SK-N-SH (cell line): ENCODE measurements around the gene PRELID3B. TPM values are rescaled to one million over a fixed set of nuclear protein-coding genes. Genes with fewer than 3 reads are reported as not detected.

ENCODE experiments used
- CTCF ChIA-PET: fragments of 300-600, 350-600 bp; formaldehyde crosslinking; extraction: SDS; loops from one replicate; lab custom pipeline; 2021; lab: Yijun Ruan, JAX
- POLR2A ChIA-PET: fragments of 350-600 bp; sonication (Branson Sonifier 250); formaldehyde crosslinking; extraction: SDS; loops from one replicate; lab custom pipeline; 2020; ENCODE audit warnings: antibody characterized with exemption, inconsistent platforms; lab: Yijun Ruan, JAX
- DNase-seq: peaks from one replicate; pipeline ENCODE4 v3.0.0; 2012
- H2AFZ ChIP-seq: fragments of 200-600 bp; sonication (generic); 2 replicates; pipeline ENCODE4 v1.8.1; 2016; ENCODE audit warnings: antibody characterized with exemption, mild to moderate bottlenecking, low read depth
- H3F3A ChIP-seq: fragments of 200-600 bp; sonication (generic); replicated peaks from 2 replicates; pipeline ENCODE3; 2016; ENCODE audit warnings: antibody characterized with exemption, mild to moderate bottlenecking; ENCODE audit not compliant: insufficient read depth
- H3K27ac ChIP-seq, 2 experiments: fragments of 200-500 bp in 1 of 2; fragments of 200-600 bp in 1 of 2; sonication (Bioruptor generic) in 1 of 2; sonication (generic), shearing (Covaris generic) in 1 of 2; 2 replicates each; pipeline versions ENCODE4 v1.5.1 to v1.6.1; 2014 to 2016; ENCODE audit warnings: low read depth in 2 of 2, inconsistent platforms in 1 of 2, low read length in 1 of 2, mild to moderate bottlenecking in 1 of 2, mixed read lengths in 1 of 2
- H3K27me3 ChIP-seq: fragments of 200-600 bp; sonication (generic), shearing (Covaris generic); 2 replicates; pipeline ENCODE4 v1.6.1; 2016; ENCODE audit warnings: mixed run types; ENCODE audit not compliant: insufficient read depth
- H3K36me3 ChIP-seq, 2 experiments: fragments of 200-500 bp in 1 of 2; fragments of 200-600 bp in 1 of 2; sonication (Bioruptor generic) in 1 of 2; sonication (generic) in 1 of 2; replicated peaks in 1 of 2; 2 replicates each; pipeline versions ENCODE3 to v1.5.1; 2014 to 2016; ENCODE audit warnings: low read length in 1 of 2, mild to moderate bottlenecking in 1 of 2; ENCODE audit not compliant: insufficient read depth in 2 of 2, control insufficient read depth in 1 of 2
- H3K4me1 ChIP-seq, 2 experiments: fragments of 200-500 bp in 1 of 2; fragments of 200-600 bp in 1 of 2; sonication (Bioruptor generic) in 1 of 2; sonication (generic), shearing (Covaris generic) in 1 of 2; 2 replicates each; pipeline versions ENCODE4 v1.5.1 to v1.6.1; 2014 to 2016; ENCODE audit warnings: low read depth in 1 of 2, low read length in 1 of 2, mixed run types in 1 of 2; ENCODE audit not compliant: insufficient read depth in 2 of 2, control insufficient read depth in 1 of 2
- H3K4me2 ChIP-seq: fragments of 200-600 bp; sonication (generic), shearing (Covaris generic); 2 replicates; pipeline ENCODE4 v1.6.1; 2017; ENCODE audit warnings: mixed run types
- H3K4me3 ChIP-seq, 2 experiments: fragments of 200-500 bp in 1 of 2; fragments of 200-600 bp in 1 of 2; sonication (Bioruptor generic) in 1 of 2; sonication (generic), shearing (Covaris generic) in 1 of 2; 2 replicates each; pipeline versions ENCODE4 v1.5.1 to v1.8.1; 2014 to 2016; ENCODE audit warnings: low read depth in 2 of 2, inconsistent platforms in 1 of 2, low read length in 1 of 2, mild to moderate bottlenecking in 1 of 2, mixed read lengths in 1 of 2, moderate library complexity in 1 of 2
- H3K79me2 ChIP-seq: fragments of 200-600 bp; sonication (generic); 2 replicates; pipeline ENCODE4 v1.8.1; 2017; ENCODE audit warnings: mild to moderate bottlenecking; ENCODE audit not compliant: insufficient read depth
- H3K9ac ChIP-seq: fragments of 200-600 bp; sonication (generic); 2 replicates; pipeline ENCODE4 v1.6.1; 2017; ENCODE audit warnings: mixed run types
- H3K9me2 ChIP-seq: fragments of 200-600 bp; sonication (generic); 2 replicates; pipeline ENCODE4 v1.6.1; 2017; ENCODE audit warnings: mixed run types
- H3K9me3 ChIP-seq: fragments of 200-600 bp; sonication (generic); 2 replicates; pipeline ENCODE4 v1.6.1; 2017; ENCODE audit warnings: mixed run types, mild to moderate bottlenecking, moderate library complexity
- H4K20me1 ChIP-seq: fragments of 200-600 bp; sonication (generic); 2 replicates; pipeline ENCODE4 v1.6.1; 2017; ENCODE audit warnings: mild to moderate bottlenecking, mixed run types; ENCODE audit not compliant: insufficient read depth
- FOSL2 ChIP-seq: IDR thresholded peaks from 2 replicates; pipeline ENCODE4 v1.4.0; 2012; ENCODE audit warnings: low read depth, mild to moderate bottlenecking, moderate library complexity, borderline replicate concordance
- FOXJ3 ChIP-seq: sonication (generic); formaldehyde crosslinking; IDR thresholded peaks from 2 replicates; pipeline ENCODE4 v1.5.1; 2020; ENCODE audit warnings: mild to moderate bottlenecking, missing genetic modification reagents
- GATA2 ChIP-seq: sonication (generic); formaldehyde crosslinking; IDR thresholded peaks from 2 replicates; pipeline ENCODE4 v1.5.0; 2020; ENCODE audit warnings: mild to moderate bottlenecking, missing genetic modification reagents
- JUND ChIP-seq: IDR thresholded peaks from 2 replicates; pipeline ENCODE4 v1.4.0; 2012
- NFIC ChIP-seq: IDR thresholded peaks from 2 replicates; pipeline ENCODE4 v1.4.0; 2012; ENCODE audit warnings: borderline replicate concordance
- TAF1 ChIP-seq: IDR thresholded peaks from 2 replicates; pipeline ENCODE4 v1.6.1; 2012; ENCODE audit warnings: low read depth, mild to moderate bottlenecking, low read length, moderate library complexity, borderline replicate concordance
- TCF12 ChIP-seq: IDR thresholded peaks from 2 replicates; pipeline ENCODE4 v1.4.0; 2012
- YY1 ChIP-seq: IDR thresholded peaks from 2 replicates; pipeline ENCODE4 v1.4.0; 2012; ENCODE audit warnings: low read depth, mild to moderate bottlenecking
- WGBS: methylation state at CpG from one replicate; pipeline ENCODE4 v1.1.6; 2017; ENCODE audit warnings: low lambda C conversion rate; 5-methylcytosine and 5-hydroxymethylcytosine counted together
- polyA plus RNA-seq, 3 experiments: library from polyadenylated mRNA; depleted of rRNA; stranded (reverse); fragments of >200 nt; gene quantifications; 2 replicates each; pipeline ENCODE4 v1.2.3, GENCODE V29; 2012
- TF ChIP-seq, protein P1 (sequence below): IDR thresholded peaks from 2 replicates; pipeline ENCODE4 v1.4.0; 2012; ENCODE audit warnings: low read depth
- TF ChIP-seq, protein P2 (sequence below): IDR thresholded peaks from 2 replicates; pipeline ENCODE4; 2012
- TF ChIP-seq, protein P3 (sequence below): fragments of 150-350 bp; IDR thresholded peaks from 2 replicates; pipeline ENCODE4 v1.6.1; 2017; ENCODE audit warnings: antibody characterized with exemption, low read length, low read depth, borderline replicate concordance

The PRELID3B gene
- polyA plus RNA-seq, 1 of the 3 experiments (the other 2 are of a cell fraction): 20.9 TPM

- H3F3A ChIP-seq: peaks cover 12% of the 10 kb centered on the region
- no peaks in the 10 kb centered on the region for H4K20me1 ChIP-seq
- peaks cover 24 to 48% of the 10 kb centered on the region in 2 experiments; a peak in 3 of 4 replicates for H3K4me1 ChIP-seq
- 85% methylated on average over 7 of the region's 17 CpGs for WGBS
- no peaks in the 10 kb centered on the region for H3K9me2 ChIP-seq
- no peaks in the 10 kb centered on the region for H3K36me3 ChIP-seq
- H3K9me3 ChIP-seq: no peaks in the 10 kb centered on the region
- H3K27me3 ChIP-seq: no peaks in the 10 kb centered on the region
- peak overlapping the region in 1 of 2 experiments; percentile 62; a peak in 2 of 4 replicates for H3K27ac ChIP-seq
- H3K4me3 ChIP-seq: no peak overlapping the region
- TF ChIP-seq, protein P1, sequence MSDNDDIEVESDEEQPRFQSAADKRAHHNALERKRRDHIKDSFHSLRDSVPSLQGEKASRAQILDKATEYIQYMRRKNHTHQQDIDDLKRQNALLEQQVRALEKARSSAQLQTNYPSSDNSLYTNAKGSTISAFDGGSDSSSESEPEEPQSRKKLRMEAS: no peak
- H3K4me2 ChIP-seq: 0 out of 2 replicates have a peak overlapping the region, but pooled peaks have one; percentile 43
- H3K79me2 ChIP-seq: peaks cover 6% of the 10 kb centered on the region; the same call in 1 of the 2 replicates
- POLR2A ChIA-PET: interaction anchor here (0.9 to 1.7 kb wide), 2 partner anchors 14 to 34 kb away, joined by 3 to 5 read pairs; no protein-coding TSS in a partner anchor
- DNase-seq: no peak
- CTCF ChIA-PET: interaction anchor here (1.2 to 1.3 kb wide), 2 partner anchors 13 to 804 kb away, joined by 3 to 4 read pairs; no protein-coding TSS in a partner anchor
- H2AFZ ChIP-seq: no peak overlapping the region
- no peak overlapping the region for H3K9ac ChIP-seq
These were observed 27.8 kb downstream of the PRELID3B start for GRCh38 chr20:59014680-59015389.

GRCh38 chr20:59013959-59014608, 28.5 kb downstream of the PRELID3B start:
- Histone ChIP-seq H4K20me1 (no peaks in the 10 kb centered on the region), H3K9ac (no peak overlapping the region), H3K9me3 (no peaks in the 10 kb centered on the region), H3K4me2 (0 out of 2 replicates have a peak overlapping the region, but pooled peaks have one; percentile 43), H3K36me3 (no peaks in the 10 kb centered on the region), H3K4me3 (no peak overlapping the region), H3K27ac (peak overlapping the region in 1 of 2 experiments; percentile 62; a peak in 2 of 4 replicates), H3K9me2 (no peaks in the 10 kb centered on the region), H3K79me2 (peaks cover under 1% of the 10 kb centered on the region; the same call in 1 of the 2 replicates), H2AFZ (no peak overlapping the region), H3F3A (peaks cover 12% of the 10 kb centered on the region), H3K27me3 (no peaks in the 10 kb centered on the region), H3K4me1 (peaks cover 24 to 48% of the 10 kb centered on the region in 2 experiments; a peak in 3 of 4 replicates)
- WGBS: 65% methylated on average over 13 of the region's 13 CpGs
- DNase-seq: no peak
- ChIA-PET CTCF (interaction anchor here (1.2 kb wide), 1 partner anchor 804 kb away, joined by 3 read pairs; no protein-coding TSS in a partner anchor), POLR2A (no interaction called here)
- TF ChIP-seq TAF1: no peak
- TF ChIP-seq FOXJ3 (CRISPR knock-in tag): no peak
- TF ChIP-seq GATA2 (CRISPR knock-in tag): 0 out of 2 replicates have a peak, but pooled peaks have one; percentile 24
- TF ChIP-seq JUND: peak; percentile 38; the same call in 1 of the 2 replicates
- TF ChIP-seq, protein P2, sequence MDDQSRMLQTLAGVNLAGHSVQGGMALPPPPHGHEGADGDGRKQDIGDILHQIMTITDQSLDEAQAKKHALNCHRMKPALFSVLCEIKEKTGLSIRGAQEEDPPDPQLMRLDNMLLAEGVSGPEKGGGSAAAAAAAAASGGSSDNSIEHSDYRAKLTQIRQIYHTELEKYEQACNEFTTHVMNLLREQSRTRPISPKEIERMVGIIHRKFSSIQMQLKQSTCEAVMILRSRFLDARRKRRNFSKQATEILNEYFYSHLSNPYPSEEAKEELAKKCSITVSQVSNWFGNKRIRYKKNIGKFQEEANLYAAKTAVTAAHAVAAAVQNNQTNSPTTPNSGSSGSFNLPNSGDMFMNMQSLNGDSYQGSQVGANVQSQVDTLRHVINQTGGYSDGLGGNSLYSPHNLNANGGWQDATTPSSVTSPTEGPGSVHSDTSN: peak; percentile 11; the same call in 1 of the 2 replicates
- no peak; the same call in 1 of the 2 replicates for TF ChIP-seq TCF12
- TF ChIP-seq, protein P3, sequence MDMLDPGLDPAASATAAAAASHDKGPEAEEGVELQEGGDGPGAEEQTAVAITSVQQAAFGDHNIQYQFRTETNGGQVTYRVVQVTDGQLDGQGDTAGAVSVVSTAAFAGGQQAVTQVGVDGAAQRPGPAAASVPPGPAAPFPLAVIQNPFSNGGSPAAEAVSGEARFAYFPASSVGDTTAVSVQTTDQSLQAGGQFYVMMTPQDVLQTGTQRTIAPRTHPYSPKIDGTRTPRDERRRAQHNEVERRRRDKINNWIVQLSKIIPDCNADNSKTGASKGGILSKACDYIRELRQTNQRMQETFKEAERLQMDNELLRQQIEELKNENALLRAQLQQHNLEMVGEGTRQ: no peak
- TF ChIP-seq NFIC: peak; percentile 34; the same call in 1 of the 2 replicates
- peak; percentile 57; the same call in 1 of the 2 replicates for TF ChIP-seq FOSL2
- TF ChIP-seq, protein P1: peak; percentile 41; the same call in 1 of the 2 replicates
- TF ChIP-seq YY1: 0 out of 2 replicates have a peak, but pooled peaks have one; percentile 48
